HUDEP-2 (cell line): ENCODE results near the gene HS2ST1.
"Not testable (repeated sequence)": the region's sequence is repeated elsewhere in the genome, so short reads cannot be mapped to it uniquely, and the experiment has no call there.

ENCODE experiments used
- DNase-seq, 76 experiments: peaks; one replicate each; lab custom pipeline; 2025; ENCODE audit not compliant: unreplicated experiment in 76 of 76; lab: John Stamatoyannopoulos, UW

Gene HS2ST1

GRCh38 chr1:87004857-87005256 is 90.4 kb downstream of the HS2ST1 start:
- peak in 10 of 76 experiments; percentile 6 to 54 (median 33) for DNase-seq

DNA sequence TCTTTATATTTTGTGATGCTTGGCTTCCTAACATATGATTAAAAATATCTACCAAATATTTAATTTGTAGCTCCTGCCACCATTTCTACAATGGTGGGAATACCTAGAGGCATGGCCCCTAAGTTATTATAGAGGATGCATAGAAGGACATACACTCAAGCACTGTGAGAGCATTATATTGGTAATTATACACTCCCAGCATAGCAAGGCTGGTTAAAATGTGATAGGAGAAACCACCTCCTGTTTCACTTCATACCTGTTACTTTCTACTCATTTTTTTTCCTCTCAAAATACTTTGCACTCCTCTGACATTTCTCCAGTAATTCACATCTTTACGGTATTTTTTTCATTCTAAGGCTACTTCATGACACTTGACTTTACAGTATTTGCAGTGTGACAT is 92.9 kb downstream of the HS2ST1 start:
- DNase-seq, result no peak

GRCh38 chr1:87013385-87013784 is 99.0 kb downstream of the HS2ST1 start:
- DNase-seq, result peak in 1 of 76 experiments; percentile 7

DNA sequence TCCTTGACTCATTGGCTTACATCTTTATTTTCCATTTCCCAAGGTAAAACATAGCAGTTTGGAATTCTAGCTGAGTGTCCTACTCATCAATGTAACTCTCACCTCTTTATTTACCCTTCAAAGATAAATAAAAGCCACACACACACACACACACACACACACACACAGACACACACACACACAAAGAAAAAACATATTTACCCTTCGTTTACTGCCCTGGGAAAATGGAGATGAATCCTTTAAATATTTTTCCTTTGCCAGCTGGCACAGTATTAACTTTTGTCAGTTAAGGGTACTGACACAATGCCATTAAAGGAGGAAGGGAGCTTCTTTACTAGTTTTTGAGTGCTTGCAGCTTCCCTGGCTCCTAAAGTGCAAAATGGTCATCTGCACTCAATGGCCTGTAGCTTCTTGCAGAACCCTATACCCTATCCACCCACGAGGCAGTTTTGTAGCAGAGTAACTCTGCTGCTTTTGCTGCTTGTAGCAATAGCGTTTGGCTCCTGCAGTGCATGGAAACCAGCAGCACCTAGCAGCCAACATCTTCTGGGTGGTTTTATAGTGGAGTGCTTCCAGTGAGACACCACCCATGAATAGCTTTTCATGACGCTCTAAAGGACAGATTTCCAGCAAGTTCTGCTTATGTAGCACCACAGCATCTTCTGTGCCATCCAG is 103.7 kb downstream of the HS2ST1 start:
- DNase-seq, result no peak

- peak in 5 of 76 experiments; percentile 18 to 57 (median 31) for DNase-seq
These were observed 108.9 kb downstream of the HS2ST1 start for GRCh38 chr1:87023326-87023725.

GRCh38 chr1:87024936-87025540 is 110.6 kb downstream of the HS2ST1 start:
- DNase-seq, result peak in 30 of 76 experiments; percentile 3 to 72 (median 35)

DNA sequence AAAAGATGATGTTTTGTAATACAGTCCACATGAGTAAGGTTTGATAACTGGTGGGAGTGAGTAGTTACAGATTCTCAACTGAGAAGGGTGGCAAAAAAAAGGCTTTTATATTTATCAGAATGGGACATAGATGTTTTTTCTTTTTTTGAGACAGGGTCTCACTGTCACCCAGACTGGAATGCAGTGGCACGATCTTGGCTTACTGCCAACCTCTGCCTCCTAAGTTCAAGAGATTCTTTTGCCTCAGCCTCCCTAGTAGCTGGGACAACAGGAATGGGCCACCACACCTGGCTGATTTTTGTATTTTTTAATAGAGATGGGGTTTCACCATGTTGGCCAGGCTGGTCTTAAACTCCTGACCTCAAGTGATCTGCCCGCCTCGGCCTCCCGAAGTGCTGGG is 113.1 kb downstream of the HS2ST1 start:
- not testable (repeated sequence) for DNase-seq

DNA sequence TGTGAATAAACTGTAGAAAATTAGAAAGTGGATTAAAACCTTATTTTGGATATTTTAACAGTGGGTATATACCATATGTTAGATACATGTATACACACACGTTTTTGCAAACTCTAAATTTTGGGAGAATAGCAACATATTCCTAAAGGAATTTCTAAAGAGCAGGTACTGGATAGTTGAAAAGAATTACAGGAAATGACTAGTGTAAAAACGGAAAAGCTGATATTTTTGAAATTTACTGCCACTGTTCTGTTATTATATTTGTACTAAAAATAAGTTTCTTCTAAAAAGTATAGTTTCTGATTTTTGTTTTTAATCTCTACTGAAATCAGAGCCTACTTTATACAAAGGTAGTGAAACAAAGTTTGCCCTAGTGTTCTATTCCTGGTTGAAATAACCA is 114.1 kb downstream of the HS2ST1 start:
- no peak for DNase-seq

DNA sequence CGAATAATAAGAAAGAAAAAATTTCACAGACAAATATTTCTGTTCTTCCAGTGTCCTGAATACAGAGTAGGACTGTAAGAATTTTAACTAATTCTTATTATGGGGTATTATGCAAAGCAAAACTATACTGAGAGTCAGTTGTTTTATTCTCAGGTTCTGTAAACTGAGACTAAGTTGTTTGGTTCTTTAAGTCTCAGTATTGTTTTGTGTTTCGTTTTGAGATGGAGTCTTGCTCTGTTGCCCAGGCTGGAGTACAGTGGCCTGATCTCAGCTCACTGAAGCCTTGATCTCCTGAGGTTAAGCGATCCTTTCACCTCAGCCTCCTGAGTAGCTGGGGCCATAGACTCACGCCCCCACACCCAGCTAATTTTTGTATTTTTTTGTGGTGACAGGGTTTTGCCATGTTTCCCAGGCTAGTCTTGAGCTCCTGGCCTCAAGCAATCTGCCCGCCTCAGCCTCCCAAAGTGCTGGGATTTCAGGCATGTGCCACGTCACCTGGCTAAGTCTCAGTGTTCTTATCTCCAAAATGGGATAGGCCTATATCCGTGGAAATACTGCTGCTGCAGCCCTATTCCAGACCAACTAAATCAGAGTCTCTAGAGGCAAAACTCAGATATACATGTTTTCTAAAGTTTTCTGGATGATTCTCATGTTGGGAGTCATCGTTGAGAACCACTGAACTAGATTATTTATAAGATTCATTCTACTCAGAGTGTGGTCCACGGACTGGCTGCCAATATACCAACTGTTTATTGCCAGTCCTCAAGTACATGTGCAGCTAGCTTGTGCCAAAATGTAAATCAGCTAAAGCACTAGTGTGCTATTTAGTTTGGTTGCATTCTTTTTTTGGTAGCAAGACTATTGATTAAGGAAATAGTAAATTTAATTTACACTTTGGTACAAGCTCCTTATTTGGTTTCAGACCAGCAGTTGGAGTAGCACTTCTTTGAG is 116.6 kb downstream of the HS2ST1 start:
- DNase-seq, result no peak

DNA sequence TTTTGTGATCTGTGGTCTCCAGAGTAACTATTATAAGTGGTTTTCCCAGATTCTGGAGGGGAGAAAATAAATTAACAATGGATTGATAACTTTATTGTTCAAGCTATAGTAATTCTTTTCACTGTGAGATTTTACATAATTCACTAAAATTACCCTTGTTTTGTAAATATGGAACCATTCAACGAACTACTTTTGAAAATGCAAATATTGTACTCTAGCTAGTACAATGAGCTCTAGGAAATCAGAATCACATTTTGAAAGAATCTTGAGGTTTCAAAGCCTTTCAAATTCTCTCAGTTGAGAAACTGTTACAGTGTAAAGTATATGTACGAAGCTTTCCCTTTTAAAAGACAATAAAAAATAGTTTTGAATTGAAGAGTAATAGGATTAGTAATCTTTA is 119.9 kb downstream of the HS2ST1 start:
- DNase-seq, result no peak

GRCh38 chr1:87039096-87039495 is 124.7 kb downstream of the HS2ST1 start:
- DNase-seq, result no peak

DNA sequence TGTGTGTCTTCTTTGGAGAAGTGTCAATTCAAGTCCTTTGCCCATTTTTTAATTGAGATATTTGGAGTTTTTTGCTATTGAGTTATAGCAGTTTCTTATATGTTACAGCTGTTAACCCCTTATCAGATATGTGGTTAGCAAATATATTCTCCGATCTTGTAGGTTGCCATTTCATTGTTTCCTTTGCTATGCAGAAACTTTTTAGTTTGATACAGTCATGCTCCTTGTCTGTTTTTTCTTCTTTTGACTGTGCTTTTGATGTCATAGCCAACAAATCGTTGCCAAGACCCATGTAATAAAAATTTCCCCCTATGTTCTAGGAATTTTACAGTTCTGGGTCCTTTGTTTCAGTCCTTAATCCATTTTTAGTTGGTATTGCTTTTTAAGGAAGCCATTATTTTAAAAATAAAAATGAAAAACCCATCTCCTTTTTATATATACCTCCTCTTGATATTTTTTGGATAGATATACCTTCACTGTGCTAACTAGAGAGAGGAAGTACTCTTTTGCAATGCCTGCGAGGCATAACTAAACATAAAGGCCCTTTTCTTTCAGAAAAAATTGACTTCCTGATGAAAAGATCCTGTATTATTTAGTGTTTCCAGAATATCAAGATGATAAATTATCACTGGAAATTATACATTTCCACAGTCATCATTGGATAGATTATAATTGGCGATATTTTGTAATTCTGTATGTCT is 127.8 kb downstream of the HS2ST1 start:
- peak in 1 of 76 experiments; percentile 7 for DNase-seq

DNA sequence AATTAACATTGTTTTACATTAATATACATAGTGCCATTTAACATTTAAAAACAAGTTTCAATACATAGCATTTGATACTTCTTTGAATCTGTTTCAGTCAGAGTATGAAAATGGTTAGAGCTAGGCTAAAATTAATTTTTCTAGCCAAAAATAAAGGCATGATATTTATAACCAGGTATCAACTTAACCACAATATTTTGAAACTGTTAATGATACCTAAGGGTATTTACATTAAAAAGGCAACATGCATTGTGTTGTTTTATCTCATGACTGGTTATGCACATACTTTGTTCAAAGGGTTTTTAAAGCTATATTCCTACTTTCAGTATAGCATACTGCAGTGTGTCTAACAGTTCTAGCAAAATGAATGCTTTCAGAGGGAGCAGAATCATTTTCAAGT is 130.0 kb downstream of the HS2ST1 start:
- DNase-seq, result no peak

GRCh38 chr1:87044840-87045239 is 130.4 kb downstream of the HS2ST1 start:
- no peak for DNase-seq

GRCh38 chr1:87045761-87046304 is 131.4 kb downstream of the HS2ST1 start:
- peak in 6 of 76 experiments; percentile 4 to 32 (median 23) for DNase-seq

GRCh38 chr1:87046951-87047350 is 132.5 kb downstream of the HS2ST1 start:
- no peak for DNase-seq

GRCh38 chr1:87048237-87048636 is 133.8 kb downstream of the HS2ST1 start:
- DNase-seq, result no peak

GRCh38 chr1:87051965-87052364 is 137.5 kb downstream of the HS2ST1 start:
- DNase-seq, result no peak

DNA sequence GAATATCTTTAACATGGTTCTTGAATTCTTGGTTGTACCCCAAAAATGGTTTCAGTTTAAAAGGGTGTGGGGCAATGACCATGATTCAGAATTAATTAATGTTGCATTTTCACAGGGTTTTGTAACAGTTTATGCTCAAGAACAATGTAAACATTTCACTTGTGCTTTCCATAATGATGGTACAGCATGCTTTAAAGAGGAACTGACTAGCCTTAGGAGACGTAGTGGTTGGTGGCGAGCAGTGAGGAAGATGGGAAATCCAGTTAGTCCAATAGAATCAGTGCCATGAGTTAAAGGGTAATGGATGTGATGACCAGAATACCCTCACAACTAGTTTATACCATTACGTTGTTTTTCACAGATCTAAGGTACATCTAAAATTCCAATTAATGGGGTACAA is 138.0 kb downstream of the HS2ST1 start:
- no peak for DNase-seq

GRCh38 chr1:87052961-87053360 is 138.5 kb downstream of the HS2ST1 start:
- DNase-seq, result no peak
